ENCODE results near the gene NKD2. TPM values are rescaled to one million over a fixed set of nuclear protein-coding genes. Genes with fewer than 3 reads are reported as not detected.

The NKD2 gene
- total RNA-seq, 1 experiment from 2014 or later: 20.4 TPM

DNA sequence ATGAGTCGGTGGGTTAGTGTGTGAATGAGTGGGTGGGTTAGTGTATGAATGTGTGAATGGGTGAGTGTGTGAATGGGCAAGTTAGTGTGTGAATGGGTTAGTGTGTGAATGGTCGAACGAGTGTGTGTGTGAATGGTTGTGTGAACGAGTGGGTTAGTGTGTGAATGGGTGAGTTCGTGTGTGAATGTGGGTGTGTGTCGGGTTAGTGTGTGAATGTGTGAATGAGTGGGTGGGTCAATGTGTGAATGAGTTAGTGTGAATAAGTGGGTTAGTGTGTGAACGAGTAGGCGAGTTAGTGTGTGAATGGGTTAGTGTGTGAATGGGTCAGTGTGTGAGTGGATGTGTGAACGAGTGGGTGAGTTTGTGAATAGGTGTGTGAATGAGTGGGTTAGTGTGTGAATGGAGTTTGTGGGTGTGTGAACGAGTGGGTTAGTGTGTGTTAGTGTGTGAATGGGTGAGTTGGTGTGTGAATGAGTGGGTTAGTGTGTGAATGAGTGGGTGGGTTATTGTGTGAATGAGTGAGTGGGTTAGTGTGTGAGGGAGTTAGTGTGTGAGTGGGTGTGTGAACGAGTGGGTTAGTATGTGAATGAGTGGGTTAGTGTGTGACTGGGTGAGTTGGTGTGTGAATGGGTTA is 38.8 kb downstream of the NKD2 start (continued):
- TF ChIP-seq, protein P1, sequence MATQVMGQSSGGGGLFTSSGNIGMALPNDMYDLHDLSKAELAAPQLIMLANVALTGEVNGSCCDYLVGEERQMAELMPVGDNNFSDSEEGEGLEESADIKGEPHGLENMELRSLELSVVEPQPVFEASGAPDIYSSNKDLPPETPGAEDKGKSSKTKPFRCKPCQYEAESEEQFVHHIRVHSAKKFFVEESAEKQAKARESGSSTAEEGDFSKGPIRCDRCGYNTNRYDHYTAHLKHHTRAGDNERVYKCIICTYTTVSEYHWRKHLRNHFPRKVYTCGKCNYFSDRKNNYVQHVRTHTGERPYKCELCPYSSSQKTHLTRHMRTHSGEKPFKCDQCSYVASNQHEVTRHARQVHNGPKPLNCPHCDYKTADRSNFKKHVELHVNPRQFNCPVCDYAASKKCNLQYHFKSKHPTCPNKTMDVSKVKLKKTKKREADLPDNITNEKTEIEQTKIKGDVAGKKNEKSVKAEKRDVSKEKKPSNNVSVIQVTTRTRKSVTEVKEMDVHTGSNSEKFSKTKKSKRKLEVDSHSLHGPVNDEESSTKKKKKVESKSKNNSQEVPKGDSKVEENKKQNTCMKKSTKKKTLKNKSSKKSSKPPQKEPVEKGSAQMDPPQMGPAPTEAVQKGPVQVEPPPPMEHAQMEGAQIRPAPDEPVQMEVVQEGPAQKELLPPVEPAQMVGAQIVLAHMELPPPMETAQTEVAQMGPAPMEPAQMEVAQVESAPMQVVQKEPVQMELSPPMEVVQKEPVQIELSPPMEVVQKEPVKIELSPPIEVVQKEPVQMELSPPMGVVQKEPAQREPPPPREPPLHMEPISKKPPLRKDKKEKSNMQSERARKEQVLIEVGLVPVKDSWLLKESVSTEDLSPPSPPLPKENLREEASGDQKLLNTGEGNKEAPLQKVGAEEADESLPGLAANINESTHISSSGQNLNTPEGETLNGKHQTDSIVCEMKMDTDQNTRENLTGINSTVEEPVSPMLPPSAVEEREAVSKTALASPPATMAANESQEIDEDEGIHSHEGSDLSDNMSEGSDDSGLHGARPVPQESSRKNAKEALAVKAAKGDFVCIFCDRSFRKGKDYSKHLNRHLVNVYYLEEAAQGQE (IDR thresholded peaks at IDR 0.05; ENCODE audit: low read depth): no peak
- TF ChIP-seq JUND (IDR thresholded peaks at IDR 0.05) (no peak), POLR2AphosphoS5 (IDR thresholded peaks at IDR 0.05; ENCODE audit: low read depth, low read length) (no peak), CEBPB (IDR thresholded peaks at IDR 0.05; ENCODE audit: low read depth) (no peak), CBX3 (IDR thresholded peaks at IDR 0.05; ENCODE audit: low read depth) (no peak)

DNA sequence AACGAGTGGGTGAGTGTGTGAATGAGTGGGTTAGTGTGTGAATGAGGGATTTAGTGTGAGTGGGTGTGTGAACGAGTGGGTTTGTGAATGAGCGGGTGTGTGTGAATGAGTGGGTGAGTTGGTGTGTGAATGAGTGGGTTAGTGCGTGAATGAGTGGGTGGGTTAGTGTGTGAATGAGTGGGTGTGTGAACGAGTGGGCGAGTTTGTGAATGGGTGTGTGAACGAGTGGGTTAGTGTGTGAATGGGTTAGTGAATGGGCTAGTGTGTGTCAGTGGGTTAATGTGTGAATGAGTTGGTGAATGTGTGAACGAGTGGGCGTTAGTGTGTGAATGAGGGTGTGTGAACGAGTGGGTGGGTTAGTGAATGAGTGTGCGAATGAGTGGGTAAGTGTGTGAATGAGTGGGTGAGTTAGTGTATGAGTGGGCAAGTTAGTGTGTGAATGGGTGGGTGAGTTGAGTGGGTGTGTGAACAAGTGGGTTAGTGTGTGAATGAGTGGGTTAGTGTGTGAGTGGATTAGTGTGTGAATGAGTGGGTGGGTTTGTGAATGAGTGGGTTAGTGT is 39.6 kb downstream of the NKD2 start:
- DNase-seq (ENCODE audit: low read depth, low spot score): no peak
- Histone ChIP-seq H3K4me1 (ENCODE audit: control insufficient read depth in 1 of 2, insufficient read depth in 2 of 2, low read length in 2 of 2) (no peaks in the 10 kb centered on the region), H3K27ac (ENCODE audit: low read depth, low read length) (no peak overlapping the region), H3K27me3 (ENCODE audit: insufficient read depth, low read length) (no peaks in the 10 kb centered on the region), H3K4me3 (replicated peaks in 1 of 2; ENCODE audit: low read depth in 1 of 2, low read length in 2 of 2) (no peak overlapping the region), H3K4me2 (ENCODE audit: low read length) (no peak overlapping the region), H3K9ac (ENCODE audit: low read length) (no peak overlapping the region), H3K36me3 (ENCODE audit: control insufficient read depth in 1 of 2, insufficient read depth in 2 of 2, low read length in 2 of 2) (peaks cover 0 to 3% of the 10 kb centered on the region in 2 experiments; a peak in 2 of 4 replicates), H2AFZ (ENCODE audit: low read depth, low read length, poor library complexity, severe bottlenecking) (no peak overlapping the region), H3K79me2 (ENCODE audit: insufficient read depth, low read length) (no peaks in the 10 kb centered on the region), H3K9me3 (ENCODE audit: control insufficient read depth in 1 of 2, insufficient read depth in 1 of 2, low read depth in 1 of 2, low read length in 2 of 2) (peaks cover 4 to 5% of the 10 kb centered on the region in 2 experiments; a peak in 2 of 4 replicates), H4K20me1 (ENCODE audit: insufficient read depth) (no peaks in the 10 kb centered on the region), H3K9me2 (ENCODE audit: insufficient read depth) (no peaks in the 10 kb centered on the region)
- intact Hi-C loops (cut with micrococcal nuclease): no loop called here
- POLR2A ChIA-PET: no interaction called here
- BruUV-seq (replicated peaks): no TSS peak
- TF ChIP-seq, protein P2, sequence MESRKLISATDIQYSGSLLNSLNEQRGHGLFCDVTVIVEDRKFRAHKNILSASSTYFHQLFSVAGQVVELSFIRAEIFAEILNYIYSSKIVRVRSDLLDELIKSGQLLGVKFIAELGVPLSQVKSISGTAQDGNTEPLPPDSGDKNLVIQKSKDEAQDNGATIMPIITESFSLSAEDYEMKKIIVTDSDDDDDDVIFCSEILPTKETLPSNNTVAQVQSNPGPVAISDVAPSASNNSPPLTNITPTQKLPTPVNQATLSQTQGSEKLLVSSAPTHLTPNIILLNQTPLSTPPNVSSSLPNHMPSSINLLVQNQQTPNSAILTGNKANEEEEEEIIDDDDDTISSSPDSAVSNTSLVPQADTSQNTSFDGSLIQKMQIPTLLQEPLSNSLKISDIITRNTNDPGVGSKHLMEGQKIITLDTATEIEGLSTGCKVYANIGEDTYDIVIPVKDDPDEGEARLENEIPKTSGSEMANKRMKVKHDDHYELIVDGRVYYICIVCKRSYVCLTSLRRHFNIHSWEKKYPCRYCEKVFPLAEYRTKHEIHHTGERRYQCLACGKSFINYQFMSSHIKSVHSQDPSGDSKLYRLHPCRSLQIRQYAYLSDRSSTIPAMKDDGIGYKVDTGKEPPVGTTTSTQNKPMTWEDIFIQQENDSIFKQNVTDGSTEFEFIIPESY (IDR thresholded peaks at IDR 0.05; ENCODE audit: extremely low read depth, insufficient replicate concordance, low read length): no peak
- TF ChIP-seq SIN3A (IDR thresholded peaks at IDR 0.05; ENCODE audit: low read depth): no peak
- no peak for TF ChIP-seq ZNF274 (IDR thresholded peaks at IDR 0.05; ENCODE audit: low read depth, low read length)
- no peak for TF ChIP-seq POLR2A (IDR thresholded peaks at IDR 0.05; ENCODE audit: borderline replicate concordance, extremely low read depth, insufficient read depth, insufficient read length)
- TF ChIP-seq, protein P3, sequence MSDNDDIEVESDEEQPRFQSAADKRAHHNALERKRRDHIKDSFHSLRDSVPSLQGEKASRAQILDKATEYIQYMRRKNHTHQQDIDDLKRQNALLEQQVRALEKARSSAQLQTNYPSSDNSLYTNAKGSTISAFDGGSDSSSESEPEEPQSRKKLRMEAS (IDR thresholded peaks at IDR 0.05): no peak
- TF ChIP-seq POLR2AphosphoS5 (IDR thresholded peaks at IDR 0.05; ENCODE audit: low read depth, low read length): no peak
- TF ChIP-seq TCF7L2 (IDR thresholded peaks at IDR 0.05; ENCODE audit: borderline replicate concordance, extremely low read depth, insufficient read depth, insufficient read length): no peak
- TF ChIP-seq, protein P4, sequence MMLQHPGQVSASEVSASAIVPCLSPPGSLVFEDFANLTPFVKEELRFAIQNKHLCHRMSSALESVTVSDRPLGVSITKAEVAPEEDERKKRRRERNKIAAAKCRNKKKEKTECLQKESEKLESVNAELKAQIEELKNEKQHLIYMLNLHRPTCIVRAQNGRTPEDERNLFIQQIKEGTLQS (IDR thresholded peaks at IDR 0.05): no peak
- TF ChIP-seq RAD21 (IDR thresholded peaks at IDR 0.05; ENCODE audit: low read depth): no peak
- no peak for TF ChIP-seq JUND (IDR thresholded peaks at IDR 0.05)
- TF ChIP-seq ZFX (IDR thresholded peaks at IDR 0.05): no peak
- no peak for TF ChIP-seq EZH2phosphoT487 (IDR thresholded peaks at IDR 0.05; ENCODE audit: borderline replicate concordance)
- no peak for ATAC-seq
- CTCF ChIA-PET: no interaction called here
- RAD21 ChIA-PET (ENCODE audit: low non-redundant PET in 1 of 2, low total read pairs in 2 of 2, uncharacterized antibody in 2 of 2, unreplicated experiment in 2 of 2): no interaction called here

Data from HCT116 (cell line).